Neuron (in vitro differentiated cells): ENCODE data around the gene PAXX.

Experiments used
- H2AFZ ChIP-seq: one replicate; pipeline ENCODE4 v1.6.1; 2013; ENCODE audit warnings: low read depth, mild to moderate bottlenecking, inconsistent platforms, low read length, moderate library complexity
- H3K27me3 ChIP-seq: one replicate; pipeline ENCODE4 v1.6.1; 2013; ENCODE audit warnings: low read length; ENCODE audit not compliant: insufficient read depth
- H3K36me3 ChIP-seq: one replicate; pipeline ENCODE4 v1.6.1; 2013; ENCODE audit warnings: low read length; ENCODE audit not compliant: insufficient read depth
- H3K4me1 ChIP-seq: one replicate; pipeline ENCODE4 v1.6.1; 2013; ENCODE audit warnings: low read length; ENCODE audit not compliant: insufficient read depth
- H3K4me3 ChIP-seq: 2 replicates; pipeline ENCODE4 v1.5.1; 2013; ENCODE audit warnings: mild to moderate bottlenecking, low read length, moderate library complexity
- H3K9me3 ChIP-seq: one replicate; pipeline ENCODE4 v1.6.1; 2013; ENCODE audit warnings: low read length

The PAXX gene

DNA sequence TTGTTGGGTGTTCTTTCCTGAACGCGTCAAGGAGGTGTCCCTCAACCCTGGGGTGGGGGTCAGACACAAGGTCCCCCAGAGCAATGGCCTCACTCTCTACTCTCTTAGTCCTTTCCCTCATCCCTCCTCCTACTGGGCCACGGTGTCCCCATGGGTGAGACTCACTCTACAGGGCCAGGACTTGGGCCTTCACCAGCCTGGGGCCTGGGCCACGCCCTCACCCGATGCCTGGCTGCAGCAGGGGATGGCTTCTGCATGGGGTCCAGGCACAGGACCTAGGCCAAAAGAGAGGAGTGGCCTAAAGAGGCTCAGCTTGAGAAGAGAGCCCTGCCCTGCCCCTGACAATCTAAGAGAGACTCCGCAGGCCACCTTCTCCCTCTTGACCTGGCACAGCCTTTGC lies 34.3 kb upstream of the PAXX start:
- peaks cover under 1% of the 10 kb centered on the region for H3K27me3 ChIP-seq
- no peaks in the 10 kb centered on the region for H3K4me1 ChIP-seq
- no peaks in the 10 kb centered on the region for H3K36me3 ChIP-seq
- no peak overlapping the region for H2AFZ ChIP-seq
- H3K4me3 ChIP-seq: no peak overlapping the region
- no peaks in the 10 kb centered on the region for H3K9me3 ChIP-seq

DNA sequence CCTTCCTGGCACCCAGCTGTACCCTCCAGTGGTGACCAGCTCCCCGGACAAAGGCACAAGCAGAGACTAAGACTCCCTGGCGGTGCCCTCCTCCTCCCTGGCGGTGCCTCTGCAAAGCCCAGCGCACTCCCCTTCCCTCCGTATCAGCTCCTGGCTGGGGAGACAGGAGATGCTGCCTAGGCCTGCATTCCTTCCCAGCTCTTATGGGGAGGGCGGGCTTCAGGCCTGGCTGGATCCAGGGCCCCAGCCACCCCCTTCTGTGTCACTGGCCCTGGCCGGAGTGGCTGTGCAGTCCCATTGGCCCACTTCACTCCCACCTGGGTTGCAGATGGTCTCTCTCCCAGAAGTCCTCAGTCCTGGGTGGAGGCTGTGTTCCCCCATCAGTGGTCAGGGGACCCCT lies 33.7 kb upstream of the PAXX start:
- peaks cover 3% of the 10 kb centered on the region for H3K4me1 ChIP-seq
- no peaks in the 10 kb centered on the region for H3K36me3 ChIP-seq
- no peak overlapping the region for H3K4me3 ChIP-seq
- H3K9me3 ChIP-seq: no peaks in the 10 kb centered on the region
- H3K27me3 ChIP-seq: peaks cover 6% of the 10 kb centered on the region
- H2AFZ ChIP-seq: no peak overlapping the region

- Histone ChIP-seq H2AFZ (no peak overlapping the region), H3K9me3 (no peaks in the 10 kb centered on the region), H3K4me3 (no peak overlapping the region), H3K27me3 (peaks cover 6% of the 10 kb centered on the region), H3K4me1 (peaks cover 9% of the 10 kb centered on the region), H3K36me3 (no peaks in the 10 kb centered on the region)
These were observed 33.0 kb upstream of the PAXX start for GRCh38 chr9:136958898-136959850.

DNA sequence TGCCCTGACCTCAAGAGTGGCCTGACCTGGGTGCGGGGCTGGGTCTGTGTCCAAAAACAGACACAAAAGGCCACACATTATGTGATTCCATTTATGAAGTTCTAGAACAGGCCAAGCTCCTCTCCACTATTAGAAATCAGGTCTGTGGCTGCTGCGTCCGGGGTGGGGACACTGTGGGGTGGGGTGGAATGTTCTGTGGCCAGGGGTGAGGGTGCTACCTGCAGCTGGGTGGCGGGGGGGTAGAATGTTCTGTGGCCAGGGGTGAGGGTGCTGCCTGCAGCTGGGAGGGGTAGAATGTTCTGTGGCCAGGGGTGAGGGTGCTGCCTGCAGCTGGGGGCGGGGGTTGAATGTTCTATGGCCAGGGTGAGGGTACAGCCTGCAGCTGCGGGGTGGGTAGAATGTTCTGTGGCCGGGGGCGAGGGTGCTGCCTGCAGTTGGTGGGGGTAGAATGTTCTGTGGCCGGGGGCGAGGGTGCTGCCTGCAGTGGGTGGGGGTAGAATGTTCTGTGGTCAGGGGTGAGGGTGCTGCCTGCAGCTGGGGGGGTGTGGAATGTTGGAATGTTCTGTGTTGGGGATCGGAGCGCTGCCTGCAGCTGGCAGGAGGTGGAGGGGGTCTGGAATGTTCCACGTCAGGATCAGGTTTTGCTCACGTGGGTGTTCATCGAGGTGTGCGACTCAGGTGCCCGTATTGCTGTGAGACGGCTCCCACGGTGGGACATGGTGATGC lies 31.8 kb upstream of the PAXX start:
- Histone ChIP-seq H2AFZ (no peak overlapping the region), H3K4me3 (no peak overlapping the region), H3K4me1 (peaks cover 14% of the 10 kb centered on the region), H3K27me3 (peaks cover 6% of the 10 kb centered on the region), H3K9me3 (no peaks in the 10 kb centered on the region), H3K36me3 (no peaks in the 10 kb centered on the region)

DNA sequence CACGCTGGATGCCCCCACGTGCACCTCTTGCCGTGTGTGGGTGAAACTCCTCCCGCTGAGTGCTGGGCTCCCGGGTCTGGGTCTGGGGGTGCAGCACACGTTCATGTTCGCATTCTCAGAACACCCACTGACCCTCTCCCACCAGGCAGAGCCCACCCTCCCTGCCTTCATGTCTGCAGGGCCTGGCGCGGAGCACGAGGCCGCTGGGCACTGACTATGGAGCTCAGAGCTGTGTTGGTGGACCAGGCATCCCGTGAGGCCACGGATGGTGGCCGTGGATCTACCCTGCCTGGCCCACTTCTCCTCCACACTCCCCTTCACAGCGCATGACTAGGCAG lies 31.3 kb upstream of the PAXX start:
- no peak overlapping the region for H3K4me3 ChIP-seq
- H3K27me3 ChIP-seq: peaks cover 6% of the 10 kb centered on the region
- no peaks in the 10 kb centered on the region for H3K36me3 ChIP-seq
- H2AFZ ChIP-seq: no peak overlapping the region
- H3K9me3 ChIP-seq: no peaks in the 10 kb centered on the region
- H3K4me1 ChIP-seq: peaks cover 15% of the 10 kb centered on the region

DNA sequence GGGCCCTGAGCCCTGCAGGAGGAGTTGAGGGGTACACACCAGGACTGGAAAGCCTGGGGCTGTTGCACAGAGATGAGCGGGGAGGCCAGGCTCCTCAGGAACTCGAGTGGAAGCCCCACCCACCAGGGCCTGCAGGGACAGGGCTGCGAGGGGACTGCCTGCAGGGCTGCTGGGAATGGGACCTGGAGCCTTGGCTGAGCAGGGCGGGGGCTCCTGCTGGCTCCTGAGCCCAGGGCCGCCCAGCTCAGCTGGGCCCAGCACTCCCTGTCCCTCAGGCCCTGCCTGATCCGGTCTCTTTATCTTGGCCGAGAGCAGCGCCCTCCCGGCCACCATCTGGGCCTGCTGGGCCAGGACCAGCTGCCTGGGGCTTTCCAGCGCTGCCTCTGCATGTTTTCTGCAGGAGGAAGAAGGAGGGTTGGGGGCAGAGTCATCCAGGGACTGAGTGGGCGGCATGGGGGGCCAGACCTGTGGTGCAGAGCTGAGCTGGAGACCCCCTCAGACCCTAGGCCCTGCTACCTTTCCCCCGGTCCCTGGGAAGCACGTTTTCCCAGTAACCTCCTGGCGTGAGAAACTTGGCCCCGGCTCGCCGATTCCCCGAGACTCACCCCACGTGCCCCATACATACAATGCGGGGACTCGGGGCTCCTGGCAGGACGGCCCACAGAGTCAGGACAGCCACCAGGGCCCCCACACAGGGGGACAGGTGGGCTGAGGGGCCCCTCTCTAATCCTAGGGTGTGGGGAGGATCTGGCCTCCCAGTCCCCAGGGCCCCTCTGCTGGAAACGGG lies 30.8 kb upstream of the PAXX start:
- Histone ChIP-seq H2AFZ (no peak overlapping the region), H3K4me3 (no peak overlapping the region), H3K36me3 (no peaks in the 10 kb centered on the region), H3K27me3 (peaks cover 6% of the 10 kb centered on the region), H3K4me1 (peaks cover 17% of the 10 kb centered on the region), H3K9me3 (no peaks in the 10 kb centered on the region)

DNA sequence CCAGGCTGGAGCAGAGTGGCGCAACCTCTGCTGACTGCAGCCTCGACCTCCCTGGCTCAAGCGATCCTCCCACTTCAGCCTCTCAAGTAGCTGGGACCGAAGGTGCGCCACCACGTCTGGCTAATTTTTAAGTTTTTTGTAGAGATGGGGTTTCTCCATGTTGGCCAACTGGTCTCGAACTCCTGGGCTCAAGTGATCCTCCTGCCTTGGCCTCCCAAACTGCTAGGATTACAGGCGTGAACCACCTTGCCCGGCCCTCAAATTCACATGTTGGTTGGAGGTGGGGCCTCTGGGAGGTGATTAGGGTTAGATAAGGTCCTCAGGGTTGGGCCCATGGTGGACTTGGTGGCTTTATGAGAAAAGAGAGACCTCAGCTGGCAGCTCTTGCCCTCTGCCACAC lies 30.1 kb upstream of the PAXX start:
- no peaks in the 10 kb centered on the region for H3K9me3 ChIP-seq
- no peak overlapping the region for H2AFZ ChIP-seq
- H3K36me3 ChIP-seq: no peaks in the 10 kb centered on the region
- peaks cover 17% of the 10 kb centered on the region for H3K4me1 ChIP-seq
- no peak overlapping the region for H3K4me3 ChIP-seq
- peaks cover 6% of the 10 kb centered on the region for H3K27me3 ChIP-seq

DNA sequence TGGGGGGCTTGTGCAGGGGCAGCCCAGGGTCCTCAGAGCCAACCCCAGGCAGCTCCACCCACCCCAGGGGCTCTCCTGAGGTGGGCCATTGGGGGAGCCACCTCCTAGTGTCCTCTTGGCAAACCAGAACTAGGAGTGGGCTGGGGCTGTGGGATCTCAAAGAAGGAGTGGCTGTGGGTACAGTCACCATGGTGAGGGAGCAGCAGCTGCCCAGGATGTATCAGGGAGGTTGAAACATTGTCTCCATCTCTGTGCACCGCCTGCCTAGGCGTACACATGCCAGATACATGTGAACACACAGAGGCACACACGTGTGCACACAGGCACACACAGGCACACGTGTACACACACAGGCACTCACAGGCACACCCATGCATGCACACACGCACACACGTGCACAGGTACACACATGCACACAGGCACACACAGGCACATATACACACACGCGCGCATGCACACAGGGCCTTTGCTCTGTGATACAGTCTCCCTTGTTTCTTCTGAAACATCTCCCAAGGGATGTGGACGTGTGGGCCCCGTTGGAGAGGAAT lies 29.4 kb upstream of the PAXX start:
- Histone ChIP-seq H3K36me3 (no peaks in the 10 kb centered on the region), H3K27me3 (peaks cover 6% of the 10 kb centered on the region), H2AFZ (no peak overlapping the region), H3K4me3 (no peak overlapping the region), H3K4me1 (peaks cover 17% of the 10 kb centered on the region), H3K9me3 (no peaks in the 10 kb centered on the region)

DNA sequence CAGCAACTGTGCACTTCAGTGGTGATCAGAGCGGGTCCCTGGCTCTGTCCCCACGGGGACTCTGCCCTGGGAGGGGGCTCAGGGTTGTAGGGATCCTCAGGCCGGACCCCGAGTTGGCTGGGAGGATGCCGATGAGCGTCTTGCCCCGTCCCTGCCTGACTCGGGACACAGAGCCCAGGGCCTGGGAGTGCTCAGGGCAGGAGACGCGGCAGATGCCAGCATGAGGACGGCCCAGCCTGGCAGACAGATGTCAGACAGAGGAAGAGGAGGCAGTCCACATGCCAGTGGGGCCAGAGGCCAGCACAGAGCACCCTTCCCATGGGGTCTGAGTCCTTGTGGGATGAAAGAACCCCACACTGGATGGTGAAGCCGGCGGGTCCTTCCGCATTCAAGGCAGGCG lies 28.9 kb upstream of the PAXX start:
- no peak overlapping the region for H3K4me3 ChIP-seq
- H3K27me3 ChIP-seq: peaks cover 6% of the 10 kb centered on the region
- no peaks in the 10 kb centered on the region for H3K9me3 ChIP-seq
- no peaks in the 10 kb centered on the region for H3K36me3 ChIP-seq
- peaks cover 17% of the 10 kb centered on the region for H3K4me1 ChIP-seq
- no peak overlapping the region for H2AFZ ChIP-seq

- Histone ChIP-seq H3K9me3 (no peaks in the 10 kb centered on the region), H2AFZ (no peak overlapping the region), H3K4me3 (no peak overlapping the region), H3K4me1 (peaks cover 17% of the 10 kb centered on the region), H3K27me3 (peaks cover 6% of the 10 kb centered on the region), H3K36me3 (no peaks in the 10 kb centered on the region)
These were observed 28.5 kb upstream of the PAXX start for GRCh38 chr9:136963751-136964150.

GRCh38 chr9:136964171-136964689 lies 28.0 kb upstream of the PAXX start:
- H3K4me3 ChIP-seq: no peak overlapping the region
- peaks cover 6% of the 10 kb centered on the region for H3K27me3 ChIP-seq
- H2AFZ ChIP-seq: no peak overlapping the region
- peaks cover 17% of the 10 kb centered on the region for H3K4me1 ChIP-seq
- H3K36me3 ChIP-seq: no peaks in the 10 kb centered on the region
- no peaks in the 10 kb centered on the region for H3K9me3 ChIP-seq

DNA sequence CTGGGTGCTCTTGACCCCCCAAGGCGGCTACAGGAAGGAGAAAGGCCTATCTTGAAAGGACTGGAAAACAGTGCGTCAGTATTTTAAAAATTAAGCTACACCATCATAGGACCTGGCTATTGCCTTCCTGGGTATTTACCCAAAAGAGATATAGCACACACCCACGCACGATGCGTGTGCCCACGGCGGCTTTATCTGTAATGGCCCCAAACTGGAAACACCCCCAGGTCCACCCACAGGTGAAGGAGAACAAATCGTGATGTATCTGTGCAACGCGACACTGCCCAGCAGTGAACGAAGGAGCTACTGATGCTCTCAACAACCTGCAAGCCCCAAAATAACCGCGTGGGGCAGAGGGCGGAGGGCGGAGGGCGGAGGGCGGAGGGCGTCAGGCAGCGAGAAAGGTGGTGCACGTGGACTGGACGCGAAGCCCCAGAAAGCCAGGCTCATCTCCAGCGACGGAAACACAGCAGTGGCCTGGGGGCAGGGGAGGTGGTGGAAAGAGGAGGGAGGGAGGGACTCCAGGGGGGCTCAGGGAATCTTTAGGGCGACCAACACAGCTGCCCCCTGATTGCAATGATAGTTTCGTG lies 27.3 kb upstream of the PAXX start:
- Histone ChIP-seq H3K9me3 (no peaks in the 10 kb centered on the region), H3K36me3 (no peaks in the 10 kb centered on the region), H3K27me3 (peaks cover 7% of the 10 kb centered on the region), H3K4me1 (peaks cover 17% of the 10 kb centered on the region), H3K4me3 (no peak overlapping the region), H2AFZ (no peak overlapping the region)
